ENCODE measurements around the gene DCLK1.

The DCLK1 gene

DNA sequence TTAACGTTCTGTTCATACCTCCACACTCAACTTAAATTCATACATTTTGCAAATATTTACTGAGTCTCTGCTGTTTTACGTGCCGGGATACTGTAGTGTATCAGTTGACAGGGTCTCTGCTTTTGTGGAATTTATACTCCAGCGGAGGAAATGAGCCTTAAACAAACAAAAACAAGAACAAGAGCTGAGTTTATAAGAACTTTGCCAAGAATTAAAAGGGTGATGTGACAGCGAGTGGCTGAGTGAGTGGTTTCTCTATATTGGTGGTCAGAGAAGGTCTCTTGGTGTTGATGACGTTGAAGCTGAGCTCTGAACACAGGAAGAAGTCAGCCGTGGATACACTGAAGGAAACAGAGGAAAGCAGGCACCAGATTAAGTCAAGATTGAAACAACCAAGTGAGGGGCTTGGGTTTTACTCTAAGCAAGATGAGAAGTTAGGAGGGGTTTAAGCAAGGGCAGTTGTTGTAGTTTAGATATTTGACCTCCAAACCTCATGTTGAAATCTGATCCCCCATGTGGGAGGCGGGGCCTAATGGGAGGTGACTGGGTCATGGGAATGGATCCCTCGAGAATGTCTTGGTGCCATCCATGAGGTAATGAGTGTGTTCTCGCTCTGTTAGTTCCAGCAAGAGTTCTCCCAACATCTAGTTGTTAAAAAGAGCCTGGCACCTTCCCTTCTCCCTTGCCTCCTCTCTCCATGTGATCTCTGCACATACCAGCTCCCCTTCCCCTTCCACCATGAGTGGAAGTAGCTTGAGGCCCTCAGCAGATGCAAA is 248.3 kb downstream of the DCLK1 start:
- Histone ChIP-seq H3K9me3 (ENCODE audit: control insufficient read depth, insufficient read depth, low read length) (no peaks in the 10 kb centered on the region), H3K4me1 (ENCODE audit: control insufficient read depth, insufficient read depth, low read length) (no peaks in the 10 kb centered on the region), H3K27me3 (ENCODE audit: control insufficient read depth, insufficient read depth, low read length) (no peaks in the 10 kb centered on the region), H3K4me3 (ENCODE audit: low read depth, low read length) (no peak overlapping the region), H3K9ac (ENCODE audit: low read depth, low read length) (no peak overlapping the region), H3K36me3 (ENCODE audit: control insufficient read depth, insufficient read depth, low read length) (no peaks in the 10 kb centered on the region)

- Histone ChIP-seq H3K4me1 (ENCODE audit: control insufficient read depth, insufficient read depth, low read length) (no peaks in the 10 kb centered on the region), H3K27me3 (ENCODE audit: control insufficient read depth, insufficient read depth, low read length) (no peaks in the 10 kb centered on the region), H3K9ac (ENCODE audit: low read depth, low read length) (no peak overlapping the region), H3K9me3 (ENCODE audit: control insufficient read depth, insufficient read depth, low read length) (no peaks in the 10 kb centered on the region), H3K36me3 (ENCODE audit: control insufficient read depth, insufficient read depth, low read length) (no peaks in the 10 kb centered on the region), H3K4me3 (ENCODE audit: low read depth, low read length) (no peak overlapping the region)
Measured at GRCh38 chr13:35881360-35881759, 249.8 kb downstream of the DCLK1 start.

DNA sequence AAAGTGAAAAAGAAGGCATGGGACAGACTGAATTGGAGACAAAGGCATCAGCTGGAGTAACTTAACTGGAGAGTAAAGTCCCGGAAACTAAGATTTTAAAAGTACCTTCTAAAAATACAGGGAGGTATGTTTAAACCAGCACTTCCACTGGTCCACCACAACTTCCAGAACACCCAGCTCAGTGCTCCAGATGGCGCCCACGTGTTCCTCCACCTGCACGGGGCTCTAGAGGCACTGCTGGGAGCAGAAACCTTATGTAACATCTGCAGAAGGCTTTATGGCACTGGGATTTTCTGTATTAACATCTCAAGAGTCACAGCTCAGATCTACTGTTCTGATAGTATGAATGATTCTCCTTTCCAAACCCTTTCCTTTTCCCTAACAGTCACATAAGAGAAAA is 252.1 kb downstream of the DCLK1 start:
- Histone ChIP-seq H3K36me3 (ENCODE audit: control insufficient read depth, insufficient read depth, low read length) (no peaks in the 10 kb centered on the region), H3K27me3 (ENCODE audit: control insufficient read depth, insufficient read depth, low read length) (no peaks in the 10 kb centered on the region), H3K9me3 (ENCODE audit: control insufficient read depth, insufficient read depth, low read length) (no peaks in the 10 kb centered on the region), H3K4me3 (ENCODE audit: low read depth, low read length) (no peak overlapping the region), H3K9ac (ENCODE audit: low read depth, low read length) (no peak overlapping the region), H3K4me1 (ENCODE audit: control insufficient read depth, insufficient read depth, low read length) (no peaks in the 10 kb centered on the region)

DNA sequence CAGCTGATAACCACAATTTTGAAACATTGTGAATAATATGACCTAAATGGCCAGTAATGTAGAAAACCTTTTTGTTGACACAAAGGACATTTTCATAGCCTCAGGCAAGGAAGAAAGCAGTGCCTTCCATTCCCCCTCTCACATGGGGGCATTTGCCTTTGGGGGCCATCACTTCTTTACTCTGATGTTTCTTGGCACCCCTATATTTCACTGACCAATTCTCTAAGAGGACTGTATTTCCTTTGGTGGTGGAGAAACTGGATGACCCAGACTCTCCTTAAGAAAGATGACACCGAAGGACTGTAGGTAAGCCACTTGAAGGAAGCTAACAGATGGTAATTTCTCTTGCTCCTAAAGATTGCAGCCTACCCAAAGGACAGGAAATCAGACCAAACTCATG is 254.6 kb downstream of the DCLK1 start:
- Histone ChIP-seq H3K9ac (ENCODE audit: low read depth, low read length) (no peak overlapping the region), H3K27me3 (ENCODE audit: control insufficient read depth, insufficient read depth, low read length) (no peaks in the 10 kb centered on the region), H3K4me3 (ENCODE audit: low read depth, low read length) (no peak overlapping the region), H3K36me3 (ENCODE audit: control insufficient read depth, insufficient read depth, low read length) (no peaks in the 10 kb centered on the region), H3K9me3 (ENCODE audit: control insufficient read depth, insufficient read depth, low read length) (no peaks in the 10 kb centered on the region), H3K4me1 (ENCODE audit: control insufficient read depth, insufficient read depth, low read length) (no peaks in the 10 kb centered on the region)

DNA sequence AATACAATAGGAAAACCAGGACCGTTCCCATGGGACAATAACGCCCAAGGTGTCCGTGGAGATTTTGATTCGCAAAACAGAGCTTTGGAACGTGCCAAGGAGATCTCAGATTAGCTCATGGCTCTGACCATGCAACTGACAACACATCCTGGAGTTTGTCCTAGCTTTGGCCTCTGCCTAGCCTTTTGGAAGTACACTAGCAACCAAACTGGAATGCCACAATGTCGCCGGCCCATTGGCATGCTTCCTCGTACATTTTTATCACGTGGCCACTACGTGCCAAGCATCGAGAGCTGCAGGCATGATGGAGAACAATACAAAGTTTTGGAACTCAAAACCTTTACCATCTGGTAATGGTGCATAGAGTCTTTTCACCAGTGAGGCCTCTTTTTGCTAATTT is 256.5 kb downstream of the DCLK1 start:
- Histone ChIP-seq H3K36me3 (ENCODE audit: control insufficient read depth, insufficient read depth, low read length) (no peaks in the 10 kb centered on the region), H3K4me3 (ENCODE audit: low read depth, low read length) (no peak overlapping the region), H3K4me1 (ENCODE audit: control insufficient read depth, insufficient read depth, low read length) (no peaks in the 10 kb centered on the region), H3K9me3 (ENCODE audit: control insufficient read depth, insufficient read depth, low read length) (no peaks in the 10 kb centered on the region), H3K9ac (ENCODE audit: low read depth, low read length) (no peak overlapping the region), H3K27me3 (ENCODE audit: control insufficient read depth, insufficient read depth, low read length) (no peaks in the 10 kb centered on the region)

GRCh38 chr13:35872369-35872768 is 258.8 kb downstream of the DCLK1 start:
- no peaks in the 10 kb centered on the region for H3K9me3 ChIP-seq (ENCODE audit: control insufficient read depth, insufficient read depth, low read length)
- no peaks in the 10 kb centered on the region for H3K4me1 ChIP-seq (ENCODE audit: control insufficient read depth, insufficient read depth, low read length)
- H3K27me3 ChIP-seq (ENCODE audit: control insufficient read depth, insufficient read depth, low read length): no peaks in the 10 kb centered on the region
- H3K4me3 ChIP-seq (ENCODE audit: low read depth, low read length): no peak overlapping the region
- no peaks in the 10 kb centered on the region for H3K36me3 ChIP-seq (ENCODE audit: control insufficient read depth, insufficient read depth, low read length)
- H3K9ac ChIP-seq (ENCODE audit: low read depth, low read length): no peak overlapping the region

DNA sequence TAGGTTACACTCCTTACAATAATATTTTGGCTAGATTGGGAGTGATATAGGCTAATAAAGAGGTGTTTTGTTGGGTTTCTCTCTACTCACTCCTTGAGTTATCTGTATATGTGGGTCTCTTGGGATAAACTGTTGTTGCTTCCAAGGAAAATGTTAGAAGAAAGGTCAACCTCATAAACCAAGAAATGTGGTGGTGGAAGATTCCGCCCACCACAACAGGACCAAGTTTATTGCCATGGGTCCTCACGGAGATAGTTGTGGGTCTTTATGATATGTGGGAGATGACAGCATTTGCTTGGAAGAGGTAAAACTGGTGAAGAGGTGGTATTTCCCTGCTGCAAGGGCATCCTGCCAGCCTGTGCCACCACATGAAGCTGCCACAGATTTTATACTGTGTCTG is 259.6 kb downstream of the DCLK1 start:
- Histone ChIP-seq H3K36me3 (ENCODE audit: control insufficient read depth, insufficient read depth, low read length) (no peaks in the 10 kb centered on the region), H3K4me1 (ENCODE audit: control insufficient read depth, insufficient read depth, low read length) (no peaks in the 10 kb centered on the region), H3K9ac (ENCODE audit: low read depth, low read length) (no peak overlapping the region)

DNA sequence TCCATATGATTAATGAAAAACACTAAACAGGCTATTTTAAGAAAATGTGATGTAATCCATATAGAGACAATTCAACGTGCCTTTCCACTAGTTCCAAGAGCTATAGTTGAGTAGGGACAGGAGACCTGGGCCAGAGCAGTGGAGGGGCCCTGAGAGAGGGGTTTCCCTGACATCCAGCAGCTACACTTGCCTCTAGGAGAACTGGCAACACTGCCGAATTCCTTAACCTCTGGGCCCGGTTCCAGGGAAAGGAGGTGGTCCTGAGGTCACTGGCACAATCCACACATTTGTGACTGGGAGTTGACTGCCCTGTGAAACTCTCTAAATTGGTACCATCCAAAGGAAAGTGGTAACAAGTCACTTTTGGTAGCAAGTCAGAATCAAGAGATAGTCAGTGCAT is 264.4 kb downstream of the DCLK1 start:
- Histone ChIP-seq H3K9me3 (ENCODE audit: control insufficient read depth, insufficient read depth, low read length) (no peaks in the 10 kb centered on the region), H3K4me1 (ENCODE audit: control insufficient read depth, insufficient read depth, low read length) (no peaks in the 10 kb centered on the region)

More for the DNA sequence above, 259.6 kb downstream of the DCLK1 start:
- Histone ChIP-seq H3K4me3 (ENCODE audit: low read depth, low read length) (no peak overlapping the region), H3K27me3 (ENCODE audit: control insufficient read depth, insufficient read depth, low read length) (no peaks in the 10 kb centered on the region), H3K9me3 (ENCODE audit: control insufficient read depth, insufficient read depth, low read length) (no peaks in the 10 kb centered on the region)

DNA sequence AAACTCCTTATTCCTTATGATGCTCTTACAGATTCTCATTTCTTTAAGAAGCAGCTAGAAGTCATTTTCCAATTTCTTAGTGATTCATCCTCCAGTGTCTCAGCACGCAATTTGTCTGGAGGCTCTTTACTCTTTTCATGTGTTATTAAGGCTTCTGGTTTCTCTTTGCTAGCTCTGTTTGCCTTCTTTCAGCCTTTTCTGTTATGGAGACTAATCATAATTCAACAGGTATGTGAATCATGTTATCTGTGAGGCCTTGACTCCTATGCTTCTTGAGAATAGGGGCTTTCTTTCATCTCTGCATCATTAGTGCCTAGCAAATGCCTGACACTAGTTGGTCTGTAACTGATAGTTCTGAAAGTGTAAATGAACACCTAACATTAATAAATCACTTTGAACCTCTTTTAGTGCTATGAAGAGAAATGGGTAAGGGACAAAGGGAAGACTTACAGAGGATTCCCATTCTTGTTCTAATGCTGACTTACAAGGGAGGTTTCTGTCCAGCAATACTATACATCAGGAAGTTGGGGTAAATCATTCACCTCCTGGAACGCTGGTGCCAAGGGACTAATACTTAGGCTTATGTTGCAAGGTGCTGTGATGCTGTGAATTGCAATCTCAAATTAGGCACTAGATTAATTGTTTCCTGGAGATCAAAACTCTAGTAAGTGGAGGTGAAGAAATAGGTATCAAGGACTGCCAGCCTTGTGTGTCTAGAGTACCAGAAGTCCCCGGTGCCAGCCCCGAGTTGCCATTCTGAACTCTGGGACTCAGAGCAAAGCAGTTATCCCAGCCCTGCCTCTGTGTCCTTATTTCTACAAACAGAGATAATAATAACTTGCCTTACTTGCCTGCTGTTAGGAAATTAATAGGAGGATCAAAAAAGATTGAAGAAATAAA is 265.6 kb downstream of the DCLK1 start:
- Histone ChIP-seq H3K36me3 (ENCODE audit: control insufficient read depth, insufficient read depth, low read length) (no peaks in the 10 kb centered on the region), H3K4me1 (ENCODE audit: control insufficient read depth, insufficient read depth, low read length) (no peaks in the 10 kb centered on the region), H3K9me3 (ENCODE audit: control insufficient read depth, insufficient read depth, low read length) (no peaks in the 10 kb centered on the region), H3K4me3 (ENCODE audit: low read depth, low read length) (no peak overlapping the region), H3K27me3 (ENCODE audit: control insufficient read depth, insufficient read depth, low read length) (no peaks in the 10 kb centered on the region), H3K9ac (ENCODE audit: low read depth, low read length) (no peak overlapping the region)

More for the DNA sequence above, 264.4 kb downstream of the DCLK1 start:
- Histone ChIP-seq H3K36me3 (ENCODE audit: control insufficient read depth, insufficient read depth, low read length) (no peaks in the 10 kb centered on the region), H3K9ac (ENCODE audit: low read depth, low read length) (no peak overlapping the region), H3K4me3 (ENCODE audit: low read depth, low read length) (no peak overlapping the region), H3K27me3 (ENCODE audit: control insufficient read depth, insufficient read depth, low read length) (no peaks in the 10 kb centered on the region)

DNA sequence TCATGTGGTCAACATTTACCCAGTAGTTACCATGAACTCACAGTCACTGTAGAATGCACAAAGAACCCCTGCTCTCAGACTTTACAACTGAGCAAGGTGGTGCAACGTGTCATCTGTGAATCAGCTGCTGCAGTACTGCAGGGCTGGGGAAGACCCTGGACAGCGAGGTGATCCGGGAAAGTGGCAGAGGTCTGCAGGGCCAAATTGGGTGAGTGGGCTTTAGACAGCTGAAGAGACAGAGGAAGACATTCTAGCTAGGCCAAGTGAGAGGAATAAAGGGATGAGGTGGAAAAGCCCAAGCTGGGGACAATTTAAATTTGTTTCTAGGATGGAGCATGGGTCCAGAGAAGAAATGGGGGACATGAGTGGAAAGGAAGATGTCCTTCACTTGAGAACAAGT is 270.5 kb downstream of the DCLK1 start:
- Histone ChIP-seq H3K9me3 (ENCODE audit: control insufficient read depth, insufficient read depth, low read length) (no peaks in the 10 kb centered on the region), H3K4me1 (ENCODE audit: control insufficient read depth, insufficient read depth, low read length) (peaks cover 42% of the 10 kb centered on the region), H3K4me3 (ENCODE audit: low read depth, low read length) (no peak overlapping the region), H3K36me3 (ENCODE audit: control insufficient read depth, insufficient read depth, low read length) (no peaks in the 10 kb centered on the region), H3K27me3 (ENCODE audit: control insufficient read depth, insufficient read depth, low read length) (no peaks in the 10 kb centered on the region), H3K9ac (ENCODE audit: low read depth, low read length) (no peak overlapping the region)

DNA sequence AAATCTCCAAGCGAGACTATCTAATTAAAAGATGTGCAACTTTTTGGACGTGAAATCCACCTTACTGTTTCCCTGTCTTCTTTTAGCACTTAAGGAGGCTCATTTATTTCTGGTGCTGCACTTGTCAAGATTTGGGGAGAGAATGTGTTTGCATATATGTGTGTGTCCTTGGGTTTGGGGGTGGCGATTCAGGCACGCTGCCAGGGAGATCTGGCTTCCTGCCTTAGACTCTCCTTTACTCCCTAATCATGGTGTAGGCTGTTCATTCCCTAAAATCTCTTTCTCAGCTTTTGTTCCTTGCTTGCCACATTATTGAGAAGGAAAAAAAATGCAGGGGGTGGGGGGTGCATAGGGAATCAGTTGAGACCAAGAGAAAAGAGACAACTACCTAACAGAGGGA is 271.2 kb downstream of the DCLK1 start:
- Histone ChIP-seq H3K4me3 (ENCODE audit: low read depth, low read length) (no peak overlapping the region), H3K9ac (ENCODE audit: low read depth, low read length) (no peak overlapping the region), H3K36me3 (ENCODE audit: control insufficient read depth, insufficient read depth, low read length) (no peaks in the 10 kb centered on the region), H3K4me1 (ENCODE audit: control insufficient read depth, insufficient read depth, low read length) (peaks cover 46% of the 10 kb centered on the region), H3K27me3 (ENCODE audit: control insufficient read depth, insufficient read depth, low read length) (no peaks in the 10 kb centered on the region), H3K9me3 (ENCODE audit: control insufficient read depth, insufficient read depth, low read length) (no peaks in the 10 kb centered on the region)

- Histone ChIP-seq H3K9me3 (ENCODE audit: control insufficient read depth, insufficient read depth, low read length) (no peaks in the 10 kb centered on the region), H3K27me3 (ENCODE audit: control insufficient read depth, insufficient read depth, low read length) (no peaks in the 10 kb centered on the region), H3K4me1 (ENCODE audit: control insufficient read depth, insufficient read depth, low read length) (peaks cover 54% of the 10 kb centered on the region), H3K9ac (ENCODE audit: low read depth, low read length) (no peak overlapping the region), H3K4me3 (ENCODE audit: low read depth, low read length) (no peak overlapping the region), H3K36me3 (ENCODE audit: control insufficient read depth, insufficient read depth, low read length) (no peaks in the 10 kb centered on the region)
Measured at GRCh38 chr13:35858665-35859064, 272.5 kb downstream of the DCLK1 start.
